Epithelial cell of alveolus of lung (primary cell): ENCODE measurements around the gene ATF7IP2. TPM values are rescaled to one million over a fixed set of nuclear protein-coding genes. Genes with fewer than 3 reads are reported as not detected.

ENCODE experiments used
- total RNA-seq: library from RNA; depleted of rRNA; stranded (reverse); fragments of >200 nt; gene quantifications from 2 replicates; pipeline ENCODE4 v1.2.1, GENCODE V29; 2015

Gene ATF7IP2, protein sequence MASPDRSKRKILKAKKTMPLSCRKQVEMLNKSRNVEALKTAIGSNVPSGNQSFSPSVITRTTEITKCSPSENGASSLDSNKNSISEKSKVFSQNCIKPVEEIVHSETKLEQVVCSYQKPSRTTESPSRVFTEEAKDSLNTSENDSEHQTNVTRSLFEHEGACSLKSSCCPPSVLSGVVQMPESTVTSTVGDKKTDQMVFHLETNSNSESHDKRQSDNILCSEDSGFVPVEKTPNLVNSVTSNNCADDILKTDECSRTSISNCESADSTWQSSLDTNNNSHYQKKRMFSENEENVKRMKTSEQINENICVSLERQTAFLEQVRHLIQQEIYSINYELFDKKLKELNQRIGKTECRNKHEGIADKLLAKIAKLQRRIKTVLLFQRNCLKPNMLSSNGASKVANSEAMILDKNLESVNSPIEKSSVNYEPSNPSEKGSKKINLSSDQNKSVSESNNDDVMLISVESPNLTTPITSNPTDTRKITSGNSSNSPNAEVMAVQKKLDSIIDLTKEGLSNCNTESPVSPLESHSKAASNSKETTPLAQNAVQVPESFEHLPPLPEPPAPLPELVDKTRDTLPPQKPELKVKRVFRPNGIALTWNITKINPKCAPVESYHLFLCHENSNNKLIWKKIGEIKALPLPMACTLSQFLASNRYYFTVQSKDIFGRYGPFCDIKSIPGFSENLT
- total RNA-seq = 1.8 TPM in 2 replicates

DNA sequence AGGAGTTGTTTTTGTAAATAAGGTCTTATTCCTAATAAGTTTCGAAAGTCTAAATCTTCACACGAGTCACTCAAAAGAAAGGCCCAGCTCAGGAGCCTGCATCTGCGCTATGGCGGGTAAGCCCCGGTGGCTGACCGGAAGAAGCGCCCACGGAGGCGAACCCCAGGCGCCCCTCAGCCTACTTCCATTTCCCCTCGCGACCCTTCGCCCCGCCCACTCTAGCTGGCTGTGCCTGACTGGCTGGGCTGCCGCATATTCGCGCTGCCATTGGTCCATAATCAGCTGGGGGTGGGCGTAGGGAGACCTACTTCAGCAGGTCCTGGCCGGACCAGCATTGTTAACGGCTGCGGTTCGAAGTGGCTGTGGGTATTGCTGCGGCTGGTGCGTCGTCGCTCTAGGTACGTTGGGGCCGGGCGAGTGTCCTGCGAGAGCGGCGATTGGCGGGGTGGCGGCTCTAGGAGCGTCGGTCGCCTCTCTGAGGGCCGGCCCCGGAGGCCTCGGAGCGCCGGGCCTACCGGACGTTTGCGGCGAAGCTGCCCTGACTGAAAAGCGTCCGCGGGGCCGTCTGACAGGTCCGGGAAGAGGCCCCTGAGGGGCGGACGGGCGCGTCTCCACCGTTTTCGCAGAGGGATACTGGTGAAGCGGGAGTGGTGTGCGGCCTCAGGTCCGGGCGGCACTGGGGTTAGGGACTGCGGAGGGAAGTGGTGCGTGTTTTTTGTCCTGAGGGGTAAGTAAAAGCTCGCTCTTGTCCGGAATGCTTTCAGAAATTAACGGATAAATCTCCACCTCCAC is at the start of gene ATF7IP2:
Gene ATF7IP2 (plus strand): TSS at position 337 of the 792 bp plus-strand sequence. CDS start 44,560 bp downstream, outside the sequence.

Other genes with a start within 250 kb of the ATF7IP2 start
- gene GRIN2A, start 203.6 kb upstream of the ATF7IP2 start, total RNA-seq = not detected in 2 replicates
- 19.8 and 20.4 TPM in 2 replicates for gene EMP2, start 194.5 kb downstream of the ATF7IP2 start, total RNA-seq